H1 (cell line): ENCODE measurements around the gene PSMC5. TPM values are rescaled to one million over a fixed set of nuclear protein-coding genes. Genes with fewer than 3 reads are reported as not detected.
A peak's percentile ranks its signal among the peaks of the same experiment; 100 is the strongest.

Experiments
- CTCF ChIA-PET: fragments of 300-600 bp; sonication (Branson Sonifier 250); formaldehyde crosslinking; loops from one replicate; lab custom pipeline; 2021; ENCODE audit not compliant: partially characterized antibody; lab: Charles Lee
- POLR2A ChIA-PET: fragments of 300-600 bp; sonication (Branson Sonifier 250); formaldehyde crosslinking; loops from one replicate; lab custom pipeline; 2021; ENCODE audit warnings: inconsistent platforms; ENCODE audit not compliant: partially characterized antibody; lab: Charles Lee
- DNase-seq, 2 experiments: peaks; one replicate each; pipeline versions ENCODE4 v3.0.0 to v3.0.0-alpha.2; 2010 to 2022; ENCODE audit warnings: low spot score in 2 of 2, low read depth in 1 of 2, mixed read lengths in 1 of 2
- FAIRE-seq: peaks from 2 replicates; lab custom pipeline; 2011; peaks lifted over from hg19 to GRCh38; lab: Jason Lieb, UNC
- H2AFZ ChIP-seq: 2 replicates; pipeline ENCODE4 v1.8.1; 2012; ENCODE audit warnings: low read length, inconsistent platforms
- H2AK5ac ChIP-seq: 2 replicates; pipeline ENCODE4 v1.6.1; 2013; ENCODE audit warnings: low read depth, low read length
- H2BK120ac ChIP-seq: replicated peaks from 2 replicates; pipeline ENCODE3; 2013; ENCODE audit warnings: low read depth, low read length, inconsistent platforms
- H2BK12ac ChIP-seq: 2 replicates; pipeline ENCODE4 v1.6.1; 2013; ENCODE audit warnings: low read depth, low read length
- H2BK15ac ChIP-seq: 2 replicates; pipeline ENCODE4 v1.6.1; 2013; ENCODE audit warnings: low read length
- H2BK20ac ChIP-seq: 2 replicates; pipeline ENCODE4 v1.6.1; 2013; ENCODE audit warnings: low read length
- H2BK5ac ChIP-seq: 2 replicates; pipeline ENCODE4 v1.6.1; 2013; ENCODE audit warnings: low read depth, low read length
- H3K14ac ChIP-seq: 2 replicates; pipeline ENCODE4 v1.6.1; 2013; ENCODE audit warnings: inconsistent platforms; ENCODE audit not compliant: insufficient read length
- H3K18ac ChIP-seq: 2 replicates; pipeline ENCODE4 v1.6.1; 2013; ENCODE audit warnings: low read length; ENCODE audit errors: extremely low read depth
- H3K23ac ChIP-seq: 2 replicates; pipeline ENCODE4 v1.6.1; 2013; ENCODE audit warnings: inconsistent platforms; ENCODE audit not compliant: insufficient read length
- H3K23me2 ChIP-seq: 2 replicates; pipeline ENCODE4 v1.6.1; 2013; ENCODE audit warnings: low read depth, low read length
- H3K27ac ChIP-seq: 2 replicates; pipeline ENCODE4 v1.6.1; 2011; ENCODE audit warnings: low read depth, low read length, inconsistent platforms
- H3K27me3 ChIP-seq, 4 experiments: replicated peaks in 1 of 4; 1 replicate in 1 of 4; 2 replicates in 3 of 4; pipeline versions ENCODE4 v1.6.1 to v1.8.1; 2011 to 2013; ENCODE audit warnings: low read length in 3 of 4, mild to moderate bottlenecking in 3 of 4, inconsistent platforms in 2 of 4, mixed read lengths in 2 of 4, moderate library complexity in 1 of 4; ENCODE audit not compliant: control insufficient read depth in 3 of 4, insufficient read depth in 3 of 4; ENCODE audit errors: extremely low read depth in 1 of 4
- H3K36me3 ChIP-seq, 4 experiments: 2 replicates each; pipeline versions ENCODE4 v1.6.1 to v1.8.1; 2011 to 2013; ENCODE audit warnings: mild to moderate bottlenecking in 4 of 4, low read length in 3 of 4, moderate library complexity in 2 of 4, control low read depth in 1 of 4, inconsistent platforms in 1 of 4; ENCODE audit not compliant: insufficient read depth in 4 of 4, control insufficient read depth in 2 of 4
- H3K4ac ChIP-seq: replicated peaks from 2 replicates; pipeline ENCODE3; 2013; ENCODE audit warnings: low read length, low read depth, mixed read lengths, inconsistent platforms; ENCODE audit not compliant: insufficient read length
- H3K4me1 ChIP-seq, 4 experiments: replicated peaks in 1 of 4; 1 replicate in 1 of 4; 2 replicates in 3 of 4; pipeline versions ENCODE4 v1.6.1 to v1.8.1; 2011 to 2013; ENCODE audit warnings: low read length in 3 of 4, inconsistent platforms in 2 of 4, mixed read lengths in 1 of 4; ENCODE audit not compliant: insufficient read depth in 4 of 4, control insufficient read depth in 3 of 4
- H3K4me2 ChIP-seq, 2 experiments: 2 replicates each; pipeline versions ENCODE4 v1.6.1 to v1.8.1; 2011 to 2013; ENCODE audit warnings: low read depth in 2 of 2, low read length in 2 of 2, control low read depth in 1 of 2, inconsistent platforms in 1 of 2, mild to moderate bottlenecking in 1 of 2; ENCODE audit not compliant: insufficient read depth in 1 of 2
- H3K4me3 ChIP-seq, 4 experiments: fragments of 200-600, 300-600 bp in 1 of 4; sonication (generic), shearing (Covaris generic), sonication (Bioruptor Twin) in 1 of 4; 2 replicates each; pipeline versions ENCODE4 v1.5.1 to v1.8.1; 2011 to 2016; ENCODE audit warnings: low read length in 4 of 4, low read depth in 3 of 4, control low read depth in 2 of 4, inconsistent platforms in 2 of 4, mild to moderate bottlenecking in 2 of 4, mixed read lengths in 1 of 4, moderate library complexity in 1 of 4; ENCODE audit not compliant: insufficient read depth in 2 of 4; ENCODE audit errors: extremely low read depth in 1 of 4
- H3K56ac ChIP-seq: replicated peaks from 2 replicates; pipeline ENCODE3; 2013; ENCODE audit warnings: low read depth, mild to moderate bottlenecking, mixed read lengths, low read length, inconsistent platforms; ENCODE audit not compliant: insufficient read length
- H3K79me1 ChIP-seq: 2 replicates; pipeline ENCODE4 v1.6.1; 2013; ENCODE audit warnings: low read depth, low read length, control low read depth
- H3K79me2 ChIP-seq, 2 experiments: 2 replicates each; pipeline versions ENCODE4 v1.6.1 to v1.8.1; 2012 to 2013; ENCODE audit warnings: low read length in 2 of 2, mild to moderate bottlenecking in 2 of 2, inconsistent platforms in 1 of 2; ENCODE audit not compliant: insufficient read depth in 2 of 2, control insufficient read depth in 1 of 2
- H3K9ac ChIP-seq, 4 experiments: replicated peaks in 1 of 4; 1 replicate in 1 of 4; 2 replicates in 3 of 4; pipeline versions ENCODE4 v1.6.1 to v1.8.1; 2011 to 2013; ENCODE audit warnings: low read depth in 3 of 4, low read length in 3 of 4, control low read depth in 2 of 4, mild to moderate bottlenecking in 2 of 4, moderate library complexity in 2 of 4, inconsistent platforms in 1 of 4; ENCODE audit errors: extremely low read depth in 1 of 4
- H3K9me3 ChIP-seq, 2 experiments: 2 replicates each; pipeline versions ENCODE4 v1.6.1 to v1.8.1; 2012 to 2013; ENCODE audit warnings: mild to moderate bottlenecking in 2 of 2, moderate library complexity in 2 of 2, control low read depth in 1 of 2, inconsistent platforms in 1 of 2, low read depth in 1 of 2, low read length in 1 of 2, mixed read lengths in 1 of 2; ENCODE audit not compliant: insufficient read depth in 2 of 2
- H4K20me1 ChIP-seq, 2 experiments: replicated peaks in 1 of 2; 2 replicates each; pipeline versions ENCODE3 to v1.8.1; 2011 to 2013; ENCODE audit warnings: inconsistent platforms in 2 of 2, low read length in 2 of 2, mild to moderate bottlenecking in 1 of 2; ENCODE audit not compliant: insufficient read depth in 2 of 2, control insufficient read depth in 1 of 2
- H4K5ac ChIP-seq: 2 replicates; pipeline ENCODE4 v1.6.1; 2013; ENCODE audit warnings: low read length, low read depth, mixed read lengths, inconsistent platforms; ENCODE audit not compliant: insufficient read length
- H4K8ac ChIP-seq: 2 replicates; pipeline ENCODE4 v1.8.0; 2013; ENCODE audit warnings: mild to moderate bottlenecking, moderate library complexity, low read length, inconsistent platforms; ENCODE audit not compliant: insufficient read depth; ENCODE audit errors: extremely low read depth
- H4K91ac ChIP-seq: replicated peaks from 2 replicates; pipeline ENCODE3; 2013; ENCODE audit warnings: low read length, mixed read lengths, inconsistent platforms; ENCODE audit not compliant: insufficient read length
- CREB1 ChIP-seq: IDR thresholded peaks from 2 replicates; pipeline ENCODE4 v1.6.1; 2012; ENCODE audit warnings: inconsistent platforms
- POLR2AphosphoS5 ChIP-seq: IDR thresholded peaks from 2 replicates; pipeline ENCODE4 v1.6.1; 2011; ENCODE audit warnings: low read depth, low read length
- RFX5 ChIP-seq: IDR thresholded peaks from 2 replicates; pipeline ENCODE4 v1.6.1; 2011; ENCODE audit warnings: low read depth, low read length, improper control_type of control experiment, borderline replicate concordance
- TAF1 ChIP-seq: IDR thresholded peaks from 2 replicates; pipeline ENCODE4 v1.6.1; 2011; ENCODE audit warnings: mild to moderate bottlenecking, low read depth, low read length
- TAF7 ChIP-seq: optimal IDR thresholded peaks from 2 replicates; pipeline ENCODE3; 2011; ENCODE audit warnings: low read depth, mild to moderate bottlenecking, inconsistent platforms, low read length, moderate library complexity, borderline replicate concordance
- WGBS, 2 experiments: shearing (Covaris generic) in 1 of 2; methylation state at CpG; one replicate each; pipeline versions ENCODE4 v1.1.6 to v1.1.7; 2013 to 2015; ENCODE audit warnings: low lambda C conversion rate in 2 of 2, mixed read lengths in 2 of 2, inconsistent platforms in 1 of 2, low coverage in 1 of 2, missing lambda C conversion rate in 1 of 2; ENCODE audit not compliant: insufficient replicate concordance in 2 of 2, insufficient coverage in 1 of 2, insufficient read length in 1 of 2; ENCODE audit errors: extremely low coverage in 1 of 2, missing lambda C conversion rate in 1 of 2; 5-methylcytosine and 5-hydroxymethylcytosine counted together
- long read RNA-seq, 2 experiments: library from RNA in 1 of 2; library from capped mRNA in 1 of 2; stranded (forward); transcript quantifications; one replicate each; pipeline ENCODE4 v2.0.0, GENCODE V29; 2021; ENCODE audit warnings: inconsistent platforms in 1 of 2
- polyA minus RNA-seq, 3 experiments: library from RNA; depleted of rRNA, polyadenylated mRNA; stranded (reverse); fragments of >200 nt; gene quantifications; 1 replicate in 2 of 3; 2 replicates in 1 of 3; pipeline ENCODE4 v1.2.3, GENCODE V29; 2011
- polyA plus RNA-seq, 7 experiments: library from polyadenylated mRNA; depleted of rRNA in 3 of 7; stranded (reverse) in 5 of 7; unstranded in 2 of 7; fragments of >200 nt in 5 of 7; fragments of 200-250 nt in 2 of 7; gene quantifications; 1 replicate in 5 of 7; 2 replicates in 1 of 7; 4 replicates in 1 of 7; pipeline versions ENCODE4 v1.2.1 to v1.2.3, GENCODE V29; 2011 to 2013; ENCODE audit warnings: missing spikeins in 2 of 7, mixed read lengths in 2 of 7
- total RNA-seq: library from RNA; stranded (reverse); fragmentation: NEBNext Ultra II Directional; extraction: Animal tissue kit (Norgen Biotek cat#: 25700); gene quantifications from 2 replicates; pipeline ENCODE4 v1.2.1, GENCODE V29; 2021

PSMC5 gene
- total RNA-seq (162 and 172 TPM in 2 replicates), polyA plus RNA-seq (2011; rRNA removed) (162 and 180 TPM in 2 replicates), polyA minus RNA-seq (2011; rRNA and poly(A)+ RNA removed) (178 and 230 TPM in 2 replicates)
- polyA plus RNA-seq (2011; cell fraction: cytosol; rRNA removed), result 264 TPM
- polyA plus RNA-seq (2011; cell fraction: nucleus; rRNA removed), result 112 TPM
- 228 to 267 TPM (median 229 TPM) in 4 replicates for polyA plus RNA-seq (2012, experiment 1 of 2)
- polyA plus RNA-seq (2012, experiment 2 of 2), result 59.9 TPM
- 83.3 TPM for polyA plus RNA-seq (2013, experiment 1 of 2)
- polyA plus RNA-seq (2013, experiment 2 of 2), result 84.0 TPM
- polyA minus RNA-seq (2011; cell fraction: cytosol; rRNA and poly(A)+ RNA removed), result 88.2 TPM
- polyA minus RNA-seq (2011; cell fraction: nucleus; rRNA and poly(A)+ RNA removed), result 75.4 TPM
- long read RNA-seq, experiment 1, transcript PSMC5-201 (12 exons, 1,579 nt), result major isoform, 36 of 97 reads
- long read RNA-seq, experiment 1, transcript PSMC5-212 (11 exons, 1,474 nt), result minor isoform, 7 of 97 reads
- long read RNA-seq, experiment 1, partial matches to known transcripts, result 34 of 97 reads
- long read RNA-seq, experiment 1, other reads (novel, unspliced or antisense), result 16 of 97 reads
- long read RNA-seq, experiment 2, transcript PSMC5-212 (11 exons, 1,474 nt), result minor isoform, 5 of 712 reads
- long read RNA-seq, experiment 2, transcript PSMC5-201 (12 exons, 1,579 nt), result major isoform, 643 of 712 reads
- long read RNA-seq, experiment 2, transcript PSMC5-203 (12 exons, 1,680 nt), result minor isoform, 24 of 712 reads
- long read RNA-seq, experiment 2, partial matches to known transcripts, result 22 of 712 reads
- long read RNA-seq, experiment 2, other reads (novel, unspliced or antisense), result 18 of 712 reads

GRCh38 chr17:63827002-63827800 is at the start of gene PSMC5, which contains the start of gene FTSJ3:
Gene PSMC5 (plus strand): TSS chr17:63827431. CDS start chr17:63827491, 60 bp downstream.
Gene FTSJ3 (minus strand): TSS chr17:63827663. CDS start chr17:63826902, 761 bp downstream.
- H3K4me1 ChIP-seq, result peaks cover 0 to 3% (median 0%) of the 10 kb centered on the region in 4 experiments; a peak in 1 of 7 replicates
- H3K27ac ChIP-seq, result peak within 1 kb of the TSS; percentile 99
- FAIRE-seq, result no peak
- TF ChIP-seq CREB1 (peak; percentile 67), TAF1 (peak; percentile 92), RFX5 (no peak), TAF7 (peak; percentile 91), POLR2AphosphoS5 (peak; percentile 91)

More at GRCh38 chr17:63827002-63827800, at the start of gene PSMC5, which contains the start of gene FTSJ3:
- Histone ChIP-seq H3K18ac (peak within 1 kb of the TSS; percentile 62), H2BK5ac (peak within 1 kb of the TSS; percentile 96), H3K9me3 (no peaks in the 10 kb centered on the region), H3K27me3 (no peaks in the 10 kb centered on the region), H3K9ac (peak within 1 kb of the TSS; percentile 77 to 96 (median 94)), H3K23ac (no peak within 1 kb of the TSS), H4K5ac (peak within 1 kb of the TSS; percentile 90), H2BK12ac (peak within 1 kb of the TSS; percentile 78), H3K36me3 (peaks cover 52 to 72% (median 66%) of the 10 kb centered on the region in 4 experiments), H4K8ac (peak within 1 kb of the TSS; percentile 98; the same call in 1 of the 2 replicates), H2AK5ac (no peak within 1 kb of the TSS), H2BK120ac (peak within 1 kb of the TSS; percentile 66), H4K20me1 (peaks cover 2 to 21% of the 10 kb centered on the region in 2 experiments), H3K14ac (no peak within 1 kb of the TSS), H4K91ac (peak within 1 kb of the TSS; percentile 75), H3K23me2 (peaks cover 8% of the 10 kb centered on the region), H2BK20ac (no peak within 1 kb of the TSS), H3K79me1 (peaks cover 18% of the 10 kb centered on the region; the same call in 1 of the 2 replicates), H2AFZ (peak within 1 kb of the TSS; percentile 83), H3K4ac (peak within 1 kb of the TSS; percentile 70), H3K4me3 (peak within 1 kb of the TSS; percentile 76 to 99 (median 94)), H2BK15ac (no peak within 1 kb of the TSS), H3K79me2 (peaks cover 0 to 38% of the 10 kb centered on the region in 2 experiments; a peak in 3 of 4 replicates), H3K56ac (peak within 1 kb of the TSS; percentile 71), H3K4me2 (peak within 1 kb of the TSS; percentile 87 to 93)
- ChIA-PET CTCF (interaction anchor here (0.6 to 7.5 kb wide), 7 partner anchors 6 to 28 kb away, joined by 3 to 61 read pairs (median 5); no protein-coding TSS in a partner anchor), POLR2A (interaction anchor here (0.6 to 32.3 kb wide), 10 partner anchors 5 to 117 kb away, joined by 3 to 593 read pairs (median 4); partner anchors contain the start of genes CCDC47, DDX42, FTSJ3 and PSMC5)
- DNase-seq, result peak; percentile 75 to 92
- 1% methylated on average over 45 of the region's 58 CpGs; no CpG with 5 or more reads in 1 of the 2 experiments for WGBS, 2 experiments
